GM12873 (cell line): ENCODE results near the gene TRIM37.

ENCODE experiments used
- TF ChIP-seq, protein P1 (sequence below): IDR thresholded peaks from 2 replicates; pipeline ENCODE4 v1.5.1; 2012; ENCODE audit warnings: low read depth, mild to moderate bottlenecking, moderate library complexity, low read length, control low read depth; ENCODE audit not compliant: insufficient read depth; ENCODE audit errors: missing control alignments

TRIM37 gene

GRCh38 chr17:58993311-58993710 is 113.4 kb downstream of the TRIM37 start:
- TF ChIP-seq, protein P1, sequence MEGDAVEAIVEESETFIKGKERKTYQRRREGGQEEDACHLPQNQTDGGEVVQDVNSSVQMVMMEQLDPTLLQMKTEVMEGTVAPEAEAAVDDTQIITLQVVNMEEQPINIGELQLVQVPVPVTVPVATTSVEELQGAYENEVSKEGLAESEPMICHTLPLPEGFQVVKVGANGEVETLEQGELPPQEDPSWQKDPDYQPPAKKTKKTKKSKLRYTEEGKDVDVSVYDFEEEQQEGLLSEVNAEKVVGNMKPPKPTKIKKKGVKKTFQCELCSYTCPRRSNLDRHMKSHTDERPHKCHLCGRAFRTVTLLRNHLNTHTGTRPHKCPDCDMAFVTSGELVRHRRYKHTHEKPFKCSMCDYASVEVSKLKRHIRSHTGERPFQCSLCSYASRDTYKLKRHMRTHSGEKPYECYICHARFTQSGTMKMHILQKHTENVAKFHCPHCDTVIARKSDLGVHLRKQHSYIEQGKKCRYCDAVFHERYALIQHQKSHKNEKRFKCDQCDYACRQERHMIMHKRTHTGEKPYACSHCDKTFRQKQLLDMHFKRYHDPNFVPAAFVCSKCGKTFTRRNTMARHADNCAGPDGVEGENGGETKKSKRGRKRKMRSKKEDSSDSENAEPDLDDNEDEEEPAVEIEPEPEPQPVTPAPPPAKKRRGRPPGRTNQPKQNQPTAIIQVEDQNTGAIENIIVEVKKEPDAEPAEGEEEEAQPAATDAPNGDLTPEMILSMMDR, result no peak

- TF ChIP-seq, protein P1, result no peak
Observed at GRCh38 chr17:58991718-58992331, 114.9 kb downstream of the TRIM37 start.

DNA sequence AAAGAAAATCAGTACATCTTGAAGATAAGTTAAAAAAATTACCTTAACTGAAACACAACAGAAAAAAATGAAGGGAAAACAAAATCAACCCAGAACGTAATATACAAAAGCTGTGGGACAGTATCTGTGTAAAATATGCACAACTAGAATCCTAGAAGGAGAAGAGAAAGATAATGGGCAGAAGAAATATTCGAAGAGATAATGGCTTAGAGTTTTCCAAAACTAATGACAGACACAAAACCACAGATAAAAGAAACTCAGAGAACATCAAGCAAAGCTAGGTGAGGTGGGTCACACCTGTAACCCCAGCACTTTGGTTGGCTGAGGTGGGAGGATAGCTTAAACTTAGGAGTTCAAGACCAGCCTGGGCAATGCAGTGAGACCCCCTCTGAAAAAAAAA is 117.1 kb downstream of the TRIM37 start:
- TF ChIP-seq, protein P1, result no peak

- TF ChIP-seq, protein P1, result no peak
Observed at GRCh38 chr17:58985971-58986370, 120.7 kb downstream of the TRIM37 start.

DNA sequence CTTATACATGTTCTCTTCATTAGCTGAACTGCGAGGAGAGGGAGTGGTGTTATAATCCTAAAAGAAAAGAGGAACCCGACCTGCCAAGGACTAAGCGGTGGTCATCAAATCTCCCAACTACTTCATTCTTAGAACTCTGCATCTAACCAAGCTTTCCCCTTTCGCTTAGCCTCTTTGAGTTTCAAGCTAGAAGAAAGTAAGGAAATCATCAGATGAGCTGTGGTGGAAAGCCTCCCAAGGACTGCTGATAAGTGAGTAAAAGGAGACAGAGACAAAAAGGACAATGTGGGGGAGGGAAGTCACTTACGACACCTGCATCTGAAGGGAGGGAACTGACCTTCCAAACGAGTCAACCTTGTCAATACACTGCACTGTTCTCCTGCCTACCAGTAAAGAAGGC is 121.3 kb downstream of the TRIM37 start:
- TF ChIP-seq, protein P1, result no peak

DNA sequence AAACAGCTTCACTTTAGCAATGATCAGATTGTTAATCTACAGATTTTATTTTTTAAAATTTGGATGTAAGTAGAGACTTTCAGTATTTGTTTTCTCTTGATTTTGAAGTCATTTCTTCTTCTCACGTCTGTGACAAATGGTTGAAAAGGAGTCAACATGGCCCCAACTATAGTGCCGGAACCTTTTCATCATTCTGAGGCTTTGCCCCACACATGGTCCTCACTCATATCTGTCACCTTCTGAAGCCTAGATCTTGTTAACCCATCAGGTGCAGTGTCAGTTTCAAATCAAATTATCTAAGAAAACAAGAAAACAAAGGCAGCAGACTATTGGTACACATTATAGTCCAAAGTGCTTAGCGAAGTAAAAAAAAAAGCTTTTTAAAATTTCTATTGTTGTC is 124.1 kb downstream of the TRIM37 start:
- TF ChIP-seq, protein P1, result no peak

DNA sequence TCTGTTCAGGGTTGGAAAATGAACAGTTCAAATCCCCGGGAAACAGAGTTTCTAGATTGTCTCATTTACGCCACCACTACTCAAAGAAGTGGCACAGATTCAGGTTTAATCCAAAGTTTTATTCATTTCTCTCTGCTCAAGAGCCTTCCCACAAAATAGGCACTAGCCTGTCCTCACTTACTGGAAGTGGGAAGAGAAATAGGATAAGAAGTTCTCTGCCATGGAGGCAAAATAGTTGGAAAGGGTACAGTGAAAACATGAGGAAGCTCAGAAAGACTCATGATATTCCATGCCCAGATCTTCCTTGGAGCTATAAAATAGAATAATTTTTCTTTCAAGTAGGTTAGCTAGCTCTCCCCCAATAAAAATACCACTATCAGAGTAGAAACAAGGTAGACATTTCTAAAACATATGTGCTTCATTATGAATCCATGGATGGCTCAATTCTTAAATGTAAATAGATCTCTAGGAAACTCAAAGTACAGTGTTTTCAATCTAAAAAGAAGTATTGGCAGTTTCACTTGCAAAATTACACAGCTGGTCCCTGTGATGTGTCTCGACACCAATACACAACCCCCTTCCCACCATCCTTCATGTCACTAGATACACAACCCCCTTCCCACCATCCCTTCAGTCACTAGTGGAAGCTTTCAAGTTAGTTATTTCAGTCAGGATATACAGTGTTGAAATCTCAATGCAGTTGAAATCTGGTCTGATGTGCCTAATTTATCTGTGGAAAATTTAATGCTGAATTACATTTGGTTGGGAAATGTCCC is 125.8 kb downstream of the TRIM37 start:
- TF ChIP-seq, protein P1, result no peak
